Liver (tissue), 3 donors: ENCODE data around the gene TPH1.

Source experiments
- ATF3 ChIP-seq: IDR thresholded peaks from 2 replicates; pipeline ENCODE4 v1.6.1; 2016; ENCODE audit warnings: antibody characterized with exemption
- CTCF ChIP-seq: fragments of 150-350 bp; IDR thresholded peaks from 2 replicates; pipeline ENCODE4 v1.5.1; 2017; ENCODE audit warnings: improper control_type of control experiment, low read depth, low read length; ENCODE audit not compliant: missing input control
- GABPA ChIP-seq, 2 donors: IDR thresholded peaks in 1 of 2; conservative IDR thresholded peaks in 1 of 2; 2 replicates each; pipeline ENCODE4 v1.6.1; 2016; ENCODE audit warnings: antibody characterized with exemption in 2 of 2, mild to moderate bottlenecking in 1 of 2, moderate library complexity in 1 of 2
- JUND ChIP-seq, 2 donors: IDR thresholded peaks; 2 replicates each; pipeline ENCODE4 v1.6.1; 2016; ENCODE audit warnings: antibody characterized with exemption in 2 of 2
- TAF1 ChIP-seq: conservative IDR thresholded peaks from 2 replicates; pipeline ENCODE4 v1.6.1; 2016; ENCODE audit warnings: antibody characterized with exemption, mild to moderate bottlenecking
- donor health status: healthy.
- donor health status: healthy.

DNA sequence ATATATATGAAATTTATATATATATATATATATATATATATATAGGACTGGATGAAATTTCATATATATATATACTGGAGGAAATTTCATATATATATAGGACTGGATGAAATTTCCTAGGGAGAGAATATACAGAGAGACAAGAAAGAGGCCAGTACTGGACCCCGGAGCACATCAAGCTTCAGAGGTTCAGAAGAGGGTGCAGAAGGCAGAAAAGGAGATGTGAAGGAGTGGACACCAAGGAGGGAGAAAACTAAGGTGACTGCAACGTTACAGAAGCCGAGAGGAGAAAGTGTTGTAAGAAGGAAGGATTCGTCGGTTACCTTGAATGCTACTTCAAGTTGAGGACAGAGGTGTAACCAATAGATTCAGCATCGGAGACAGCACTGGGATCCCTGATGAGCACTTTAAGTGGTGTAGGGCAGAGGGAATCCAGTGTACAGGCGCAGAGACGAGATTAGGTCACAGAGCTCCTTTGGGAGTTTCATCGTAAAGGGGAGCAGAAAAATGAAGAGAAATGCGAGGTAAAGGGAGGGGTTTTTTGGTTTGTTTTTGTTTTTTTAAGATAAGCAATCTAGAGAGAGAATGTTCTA, 8.5 kb upstream of the TPH1 start:
- TF ChIP-seq JUND (IDR thresholded peaks at IDR 0.05) (no peak), GABPA (IDR thresholded peaks at IDR 0.05 in 1 of 2, conservative IDR thresholded peaks at IDR 0.05 in 1 of 2) (no peak), TAF1 (no peak), ATF3 (no peak), CTCF (no peak)
